BJ (cell line): ENCODE data around the gene FAM174B. TPM values are rescaled to one million over a fixed set of nuclear protein-coding genes. Genes with fewer than 3 reads are reported as not detected.

ENCODE experiments used
- CTCF ChIA-PET: fragments of 350-600 bp; formaldehyde crosslinking; extraction: SDS; loops from one replicate; lab custom pipeline; 2021; ENCODE audit warnings: antibody characterized with exemption, inconsistent platforms; lab: Yijun Ruan, JAX
- POLR2A ChIA-PET: fragments of 300-600 bp; sonication (Branson Sonifier 250); formaldehyde crosslinking; extraction: SDS; loops from one replicate; lab custom pipeline; 2021; ENCODE audit warnings: antibody characterized with exemption; lab: Charles Lee
- DNase-seq: peaks from one replicate; pipeline ENCODE4 v3.0.0-alpha.2; 2011; ENCODE audit warnings: low read depth
- H3K27me3 ChIP-seq: 2 replicates; pipeline ENCODE4 v1.6.0; 2011; ENCODE audit warnings: low read length; ENCODE audit not compliant: control insufficient read depth, insufficient read depth
- H3K36me3 ChIP-seq: 2 replicates; pipeline ENCODE4 v1.5.1; 2011; ENCODE audit warnings: low read length; ENCODE audit not compliant: control insufficient read depth, insufficient read depth
- H3K4me3 ChIP-seq: 2 replicates; pipeline ENCODE4 v1.5.1; 2011; ENCODE audit warnings: low read depth, mild to moderate bottlenecking, control low read depth, low read length
- CTCF ChIP-seq: IDR thresholded peaks from 2 replicates; pipeline ENCODE4 v1.5.1; 2011; ENCODE audit warnings: low read depth, mild to moderate bottlenecking, control low read depth, inconsistent platforms, low read length, moderate library complexity; ENCODE audit not compliant: insufficient read depth
- polyA plus RNA-seq: library from polyadenylated mRNA; depleted of rRNA; stranded (reverse); fragments of >200 nt; gene quantifications from 2 replicates; pipeline ENCODE4 v1.2.3, GENCODE V29; 2011

The FAM174B gene
- polyA plus RNA-seq, 1 experiment: 5.1 TPM

- no peak overlapping the region for H3K4me3 ChIP-seq
- no peaks in the 10 kb centered on the region for H3K36me3 ChIP-seq
- DNase-seq: no peak
- ChIA-PET POLR2A (no interaction called here), CTCF (interaction anchor here (0.9 kb wide), 1 partner anchor 23 kb away, joined by 3 read pairs; no protein-coding TSS in a partner anchor)
- H3K27me3 ChIP-seq: peaks cover 7% of the 10 kb centered on the region
- no peak for TF ChIP-seq CTCF
Observed at GRCh38 chr15:92670621-92671020, 15.0 kb upstream of the FAM174B start.

GRCh38 chr15:92669432-92669831, 13.9 kb upstream of the FAM174B start:
- Histone ChIP-seq H3K27me3 (peaks cover 7% of the 10 kb centered on the region), H3K4me3 (no peak overlapping the region), H3K36me3 (no peaks in the 10 kb centered on the region)
- CTCF ChIA-PET: no interaction called here
- no peak for DNase-seq
- TF ChIP-seq CTCF: no peak
- POLR2A ChIA-PET: no interaction called here

GRCh38 chr15:92668620-92669019, 13.0 kb upstream of the FAM174B start:
- no peak for DNase-seq
- ChIA-PET CTCF (no interaction called here), POLR2A (no interaction called here)
- TF ChIP-seq CTCF: no peak
- H3K4me3 ChIP-seq: no peak overlapping the region
- H3K36me3 ChIP-seq: no peaks in the 10 kb centered on the region
- H3K27me3 ChIP-seq: peaks cover 7% of the 10 kb centered on the region

GRCh38 chr15:92667970-92668485, 12.5 kb upstream of the FAM174B start:
- ChIA-PET CTCF (no interaction called here), POLR2A (no interaction called here)
- TF ChIP-seq CTCF: no peak
- DNase-seq: no peak
- Histone ChIP-seq H3K36me3 (no peaks in the 10 kb centered on the region), H3K4me3 (no peak overlapping the region), H3K27me3 (peaks cover 6% of the 10 kb centered on the region)

GRCh38 chr15:92667287-92667904, 11.8 kb upstream of the FAM174B start:
- peaks cover 6% of the 10 kb centered on the region for H3K27me3 ChIP-seq
- no peak for TF ChIP-seq CTCF
- ChIA-PET CTCF (interaction anchor here (1.2 kb wide), 1 partner anchor 14 kb away, joined by 3 read pairs; no protein-coding TSS in a partner anchor), POLR2A (no interaction called here)
- no peak for DNase-seq
- H3K36me3 ChIP-seq: no peaks in the 10 kb centered on the region
- H3K4me3 ChIP-seq: no peak overlapping the region
